Tibial nerve (tissue), 4 donors: ENCODE data around the gene KIRREL3. TPM values are rescaled to one million over a fixed set of nuclear protein-coding genes. Genes with fewer than 3 reads are reported as not detected.

Experiments
- DNase-seq, 2 donors: peaks; one replicate each; pipeline ENCODE4 v3.0.0-alpha.2; 2019; ENCODE audit warnings: low spot score in 2 of 2
- H3K27ac ChIP-seq, 4 donors: fragments of 200-600 bp; sonication (generic) in 3 of 4; one replicate each; pipeline ENCODE4 v1.5.1; 2017 to 2019; ENCODE audit warnings: mild to moderate bottlenecking in 1 of 4
- H3K27me3 ChIP-seq, 2 donors: fragments of 200-600 bp; sonication (generic) in 1 of 2; one replicate each; pipeline versions ENCODE4 v1.5.1 to v1.6.0; 2017 to 2019
- H3K36me3 ChIP-seq, 3 donors: fragments of 200-600 bp; sonication (generic); one replicate each; pipeline ENCODE4 v1.5.1; 2018 to 2019
- H3K4me1 ChIP-seq, 4 donors: fragments of 200-600 bp; sonication (generic) in 3 of 4; one replicate each; pipeline ENCODE4 v1.5.1; 2017 to 2019
- H3K4me3 ChIP-seq, 4 donors: fragments of 200-600 bp; sonication (generic) in 3 of 4; one replicate each; pipeline ENCODE4 v1.5.1; 2017 to 2019; ENCODE audit warnings: mild to moderate bottlenecking in 1 of 4, moderate library complexity in 1 of 4
- H3K9me3 ChIP-seq, 4 donors: fragments of 200-600 bp; sonication (generic) in 3 of 4; one replicate each; pipeline ENCODE4 v1.5.1; 2017 to 2019
- CTCF ChIP-seq, 5 experiments: fragments of 200-600 bp in 3 of 5; fragments of 450-650 bp in 2 of 5; sonication (generic) in 3 of 5; IDR thresholded peaks; one replicate each; pipeline ENCODE4 v1.5.1; 2016 to 2019; ENCODE audit warnings: antibody characterized with exemption in 5 of 5, mild to moderate bottlenecking in 3 of 5, moderate library complexity in 2 of 5
- EP300 ChIP-seq, 2 donors: sonication (generic); formaldehyde crosslinking; IDR thresholded peaks; one replicate each; pipeline ENCODE4 v1.6.1; 2017; ENCODE audit warnings: antibody characterized with exemption in 2 of 2, mild to moderate bottlenecking in 1 of 2
- POLR2A ChIP-seq, 2 donors: fragments of 450-650 bp; IDR thresholded peaks; one replicate each; pipeline ENCODE4 v1.6.1; 2017; ENCODE audit warnings: antibody characterized with exemption in 2 of 2, mild to moderate bottlenecking in 2 of 2, moderate library complexity in 2 of 2
- WGBS, 2 donors: methylation state at CpG; one replicate each; pipeline ENCODE4 v1.1.5; 2018; 5-methylcytosine and 5-hydroxymethylcytosine counted together
- total RNA-seq, 4 donors: library from RNA; depleted of rRNA; stranded (reverse); fragments of >200 nt; gene quantifications; one replicate each; pipeline ENCODE4 v1.1.0, GENCODE V29; 2016

Gene KIRREL3
- total RNA-seq, 4 donors from 2014 or later = not detected

GRCh38 chr11:126583594-126584427 lies 416.8 kb downstream of the KIRREL3 start:
- Histone ChIP-seq H3K4me1 (peaks cover 0 to 13% (median 0%) of the 10 kb centered on the region in 4 donors), H3K36me3 (no peaks in the 10 kb centered on the region), H3K9me3 (no peaks in the 10 kb centered on the region), H3K4me3 (no peak overlapping the region), H3K27ac (no peak overlapping the region), H3K27me3 (no peaks in the 10 kb centered on the region)
- 89 to 90% methylated on average over 26 of the region's 26 CpGs for WGBS, 2 donors
- no peak for TF ChIP-seq CTCF (IDR thresholded peaks at IDR 0.05)
- no peak for TF ChIP-seq EP300 (IDR thresholded peaks at IDR 0.05)
- no peak for TF ChIP-seq POLR2A (IDR thresholded peaks at IDR 0.05)
- DNase-seq = no peak

GRCh38 chr11:126583101-126583500 lies 417.5 kb downstream of the KIRREL3 start:
- WGBS, 2 donors = 77 to 80% methylated on average over 3 of the region's 3 CpGs

GRCh38 chr11:126581871-126582648 lies 418.5 kb downstream of the KIRREL3 start:
- no peak for TF ChIP-seq EP300 (IDR thresholded peaks at IDR 0.05)
- no peak for TF ChIP-seq CTCF (IDR thresholded peaks at IDR 0.05)
- no peak for TF ChIP-seq POLR2A (IDR thresholded peaks at IDR 0.05)
- no peaks in the 10 kb centered on the region for H3K36me3 ChIP-seq
- no peak overlapping the region for H3K27ac ChIP-seq
- no peak overlapping the region for H3K4me3 ChIP-seq
- peaks cover 0 to 13% (median 0%) of the 10 kb centered on the region in 4 donors for H3K4me1 ChIP-seq
- H3K27me3 ChIP-seq = no peaks in the 10 kb centered on the region
- WGBS, 2 donors = 80 to 83% methylated on average over 11 of the region's 11 CpGs
- no peaks in the 10 kb centered on the region for H3K9me3 ChIP-seq
- DNase-seq = no peak

More at GRCh38 chr11:126583101-126583500, 417.5 kb downstream of the KIRREL3 start:
- no peak overlapping the region for H3K4me3 ChIP-seq
- peaks cover 0 to 13% (median 0%) of the 10 kb centered on the region in 4 donors for H3K4me1 ChIP-seq
- no peak for DNase-seq
- H3K9me3 ChIP-seq = no peaks in the 10 kb centered on the region
- H3K36me3 ChIP-seq = no peaks in the 10 kb centered on the region
- no peaks in the 10 kb centered on the region for H3K27me3 ChIP-seq
- TF ChIP-seq CTCF (IDR thresholded peaks at IDR 0.05) = no peak
- no peak overlapping the region for H3K27ac ChIP-seq

- Histone ChIP-seq H3K27me3 (no peaks in the 10 kb centered on the region), H3K36me3 (no peaks in the 10 kb centered on the region), H3K4me1 (no peaks in the 10 kb centered on the region), H3K4me3 (no peak overlapping the region), H3K9me3 (no peaks in the 10 kb centered on the region), H3K27ac (no peak overlapping the region)
- WGBS, 2 donors = 77 to 79% methylated on average over 9 of the region's 9 CpGs
- TF ChIP-seq POLR2A (IDR thresholded peaks at IDR 0.05) = no peak
- no peak for TF ChIP-seq CTCF (IDR thresholded peaks at IDR 0.05)
- no peak for TF ChIP-seq EP300 (IDR thresholded peaks at IDR 0.05)
- DNase-seq = no peak
Observed at GRCh38 chr11:126578426-126578825, 422.1 kb downstream of the KIRREL3 start.

GRCh38 chr11:126578021-126578420 lies 422.5 kb downstream of the KIRREL3 start:
- no peaks in the 10 kb centered on the region for H3K9me3 ChIP-seq
- H3K27me3 ChIP-seq = no peaks in the 10 kb centered on the region
- 25 to 26% methylated on average over 2 of the region's 2 CpGs for WGBS, 2 donors
- no peak overlapping the region for H3K4me3 ChIP-seq
- TF ChIP-seq EP300 (IDR thresholded peaks at IDR 0.05) = no peak
- no peak overlapping the region for H3K27ac ChIP-seq
- H3K4me1 ChIP-seq = no peaks in the 10 kb centered on the region
- DNase-seq = no peak
- no peaks in the 10 kb centered on the region for H3K36me3 ChIP-seq
